Fibroblast of villous mesenchyme (primary cell): Measurements from ENCODE around the gene DCUN1D3. TPM values are rescaled to one million over a fixed set of nuclear protein-coding genes. Genes with fewer than 3 reads are reported as not detected.

Experiments
- DNase-seq: peaks from one replicate; pipeline ENCODE4 v3.0.0-alpha.2; 2010; ENCODE audit warnings: low read depth
- H3K4me3 ChIP-seq: 2 replicates; pipeline ENCODE4 v1.5.1; 2011; ENCODE audit warnings: low read depth, mild to moderate bottlenecking, low read length
- CTCF ChIP-seq: IDR thresholded peaks from 2 replicates; pipeline ENCODE4 v1.5.1; 2012; ENCODE audit warnings: low read depth, mild to moderate bottlenecking, low read length; ENCODE audit not compliant: insufficient read depth
- total RNA-seq: library from RNA; depleted of rRNA; stranded (reverse); fragments of >200 nt; gene quantifications from 2 replicates; pipeline ENCODE4 v1.2.3, GENCODE V29; 2012

The DCUN1D3 gene
- total RNA-seq, 1 donor: 52.2 TPM

GRCh38 chr16:20822521-20823325 lies 77.4 kb downstream of the DCUN1D3 start:
- no peak for TF ChIP-seq CTCF
- no peak for DNase-seq

DNA sequence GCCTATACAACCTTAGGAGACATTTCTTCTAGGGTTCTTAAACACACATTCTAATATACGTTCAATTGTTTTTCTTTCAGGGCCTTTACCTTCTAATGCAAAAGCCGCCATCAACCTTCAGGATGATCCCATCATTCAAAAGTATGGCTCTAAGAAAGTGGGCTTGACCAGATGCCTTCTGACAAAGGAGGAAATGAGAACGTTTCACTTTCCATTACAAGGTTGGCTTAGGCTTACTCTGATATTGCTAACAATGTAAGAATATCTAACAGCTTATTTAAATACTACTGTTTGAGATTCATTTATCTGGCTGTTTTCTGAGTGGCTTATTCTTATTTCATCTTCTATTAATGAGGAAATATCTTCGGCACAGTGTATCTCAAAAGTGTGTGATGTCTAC lies 78.5 kb downstream of the DCUN1D3 start:
- DNase-seq: no peak
- no peak for TF ChIP-seq CTCF

More at GRCh38 chr16:20822521-20823325, 77.4 kb downstream of the DCUN1D3 start:
- H3K4me3 ChIP-seq: no peak overlapping the region

GRCh38 chr16:20818929-20819585 lies 81.1 kb downstream of the DCUN1D3 start:
- H3K4me3 ChIP-seq: no peak overlapping the region
- DNase-seq: no peak
- TF ChIP-seq CTCF: no peak

More for the DNA sequence above, 78.5 kb downstream of the DCUN1D3 start:
- no peak overlapping the region for H3K4me3 ChIP-seq

GRCh38 chr16:20814784-20815183 lies 85.4 kb downstream of the DCUN1D3 start:
- no peak for DNase-seq
- H3K4me3 ChIP-seq: no peak overlapping the region
- no peak for TF ChIP-seq CTCF

DNA sequence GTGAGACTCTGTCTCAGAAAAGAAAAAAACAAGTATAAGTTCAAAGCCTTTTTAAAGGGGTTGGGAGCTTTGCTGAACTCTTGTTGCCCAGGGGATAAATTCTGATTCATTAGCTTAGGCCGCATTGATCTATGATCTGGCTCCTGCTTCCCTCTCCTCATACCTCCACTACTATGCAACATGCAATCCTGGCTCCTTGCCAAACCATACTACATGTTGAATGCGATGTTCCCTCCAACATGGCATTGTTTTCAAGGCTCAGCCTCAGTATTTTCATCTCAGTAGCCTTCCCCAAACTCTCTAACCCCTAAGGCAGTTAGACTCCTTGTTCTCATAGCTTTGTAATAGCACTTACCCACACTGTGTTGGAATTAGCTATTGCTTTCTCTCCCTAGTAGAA lies 87.6 kb downstream of the DCUN1D3 start:
- H3K4me3 ChIP-seq: no peak overlapping the region
- DNase-seq: no peak
- TF ChIP-seq CTCF: no peak

DNA sequence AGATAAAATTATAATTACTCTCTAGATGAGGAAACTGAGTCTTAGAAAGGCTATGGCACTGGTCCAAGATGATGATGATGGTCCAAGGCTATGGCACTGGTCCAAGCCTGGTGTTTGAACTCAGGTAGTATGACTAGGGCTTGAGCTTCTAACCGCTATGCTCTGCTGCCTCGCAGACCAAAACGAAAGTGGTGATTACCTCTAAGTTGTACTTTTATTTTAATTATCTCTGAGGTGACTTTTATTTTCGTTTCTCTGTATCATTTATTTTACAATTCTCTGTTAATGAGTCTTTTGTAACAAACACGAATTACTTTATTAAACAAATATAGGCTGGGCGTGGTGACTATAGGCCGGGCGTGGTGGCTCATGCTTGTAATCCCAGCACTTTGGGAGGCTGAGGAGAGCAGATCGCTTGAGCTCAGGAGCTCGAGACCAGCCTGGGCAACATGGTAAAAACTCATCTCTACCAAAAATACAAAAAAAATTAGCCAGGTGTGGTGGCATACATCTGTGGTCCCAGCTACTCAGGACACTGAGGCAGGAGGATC lies 88.2 kb downstream of the DCUN1D3 start:
- no peak for DNase-seq
- H3K4me3 ChIP-seq: no peak overlapping the region
- no peak for TF ChIP-seq CTCF
